Adipocyte (in vitro differentiated cells): ENCODE measurements around the gene ULBP2.
A peak's percentile ranks its signal among the peaks of the same experiment; 100 is the strongest.
"Not testable (repeated sequence)": the region's sequence is repeated elsewhere in the genome, so short reads cannot be mapped to it uniquely, and the experiment has no call there.

ENCODE experiments used
- DNase-seq: peaks from one replicate; pipeline ENCODE4 v3.0.0-alpha.2; 2015; ENCODE audit warnings: low read depth
- H3K27me3 ChIP-seq: replicated peaks from 2 replicates; pipeline ENCODE4 v1.7.0; 2013; ENCODE audit warnings: mild to moderate bottlenecking, low read length, moderate library complexity; ENCODE audit not compliant: control insufficient read depth, insufficient read depth
- H3K36me3 ChIP-seq: 2 replicates; pipeline ENCODE4 v1.7.0; 2013; ENCODE audit warnings: low read length, mild to moderate bottlenecking, moderate library complexity; ENCODE audit not compliant: control insufficient read depth, insufficient read depth, severe bottlenecking
- H3K4me1 ChIP-seq: 2 replicates; pipeline ENCODE4 v1.7.0; 2013; ENCODE audit warnings: mild to moderate bottlenecking, low read length, moderate library complexity; ENCODE audit not compliant: control insufficient read depth, insufficient read depth
- H3K4me3 ChIP-seq: 2 replicates; pipeline ENCODE4 v1.7.0; 2013; ENCODE audit warnings: mild to moderate bottlenecking, low read length, moderate library complexity
- H3K9ac ChIP-seq: 2 replicates; pipeline ENCODE4 v1.7.0; 2013; ENCODE audit warnings: mild to moderate bottlenecking, low read length, moderate library complexity
- H3K9me3 ChIP-seq: 2 replicates; pipeline ENCODE4 v1.7.0; 2013; ENCODE audit warnings: mild to moderate bottlenecking, low read length, moderate library complexity; ENCODE audit not compliant: control insufficient read depth

ULBP2 gene

DNA sequence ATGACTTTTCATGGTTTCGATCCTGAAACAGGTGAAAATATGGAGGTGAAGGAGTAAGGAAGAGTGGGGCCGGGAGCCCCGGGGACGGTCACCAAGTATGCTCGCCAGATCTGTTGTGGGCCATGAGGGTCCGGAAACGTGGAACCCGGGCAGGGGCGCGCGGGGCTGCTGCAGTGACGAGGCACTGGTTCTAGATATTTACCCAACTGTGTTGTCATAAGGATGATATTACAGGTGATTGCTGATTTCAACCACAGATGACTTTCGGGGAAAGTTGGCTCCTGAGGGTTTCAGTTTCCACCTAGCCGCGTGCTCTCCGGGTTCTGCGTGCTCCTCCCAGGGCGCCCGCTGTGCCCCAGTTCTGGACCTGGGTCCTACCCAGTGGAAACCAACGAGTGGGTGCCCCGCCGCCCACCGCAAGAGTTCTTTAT, 31.1 kb upstream of the ULBP2 start:
- no peak overlapping the region for H3K9ac ChIP-seq
- no peak overlapping the region for H3K4me3 ChIP-seq
- DNase-seq: no peak
- no peaks in the 10 kb centered on the region for H3K27me3 ChIP-seq
- H3K36me3 ChIP-seq: no peaks in the 10 kb centered on the region
- no peaks in the 10 kb centered on the region for H3K4me1 ChIP-seq
- peaks cover 8% of the 10 kb centered on the region for H3K9me3 ChIP-seq

DNA sequence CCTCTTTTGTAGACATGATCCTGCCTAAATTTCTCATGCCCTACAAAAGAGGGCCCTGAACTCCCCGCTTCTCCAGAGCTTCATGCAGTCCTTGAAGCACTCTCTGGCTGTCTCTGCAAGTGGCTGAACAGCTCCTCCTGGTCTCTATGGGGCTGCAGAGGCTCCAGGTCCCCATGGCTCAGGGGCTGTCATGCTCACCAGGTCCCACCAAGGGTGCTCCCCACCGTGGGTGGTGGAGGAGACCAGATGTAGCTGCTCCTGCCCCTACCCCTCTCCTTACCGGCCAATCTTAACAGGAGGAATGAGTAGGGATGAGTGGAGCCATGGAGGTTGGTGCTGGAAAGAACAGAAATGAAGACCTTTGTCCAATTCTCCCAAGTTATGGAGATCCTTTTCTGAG, 29.1 kb upstream of the ULBP2 start:
- H3K4me1 ChIP-seq, DNase-seq, H3K4me3 ChIP-seq, H3K36me3 ChIP-seq, H3K9me3 ChIP-seq, H3K9ac ChIP-seq, H3K27me3 ChIP-seq: not testable (repeated sequence)

DNA sequence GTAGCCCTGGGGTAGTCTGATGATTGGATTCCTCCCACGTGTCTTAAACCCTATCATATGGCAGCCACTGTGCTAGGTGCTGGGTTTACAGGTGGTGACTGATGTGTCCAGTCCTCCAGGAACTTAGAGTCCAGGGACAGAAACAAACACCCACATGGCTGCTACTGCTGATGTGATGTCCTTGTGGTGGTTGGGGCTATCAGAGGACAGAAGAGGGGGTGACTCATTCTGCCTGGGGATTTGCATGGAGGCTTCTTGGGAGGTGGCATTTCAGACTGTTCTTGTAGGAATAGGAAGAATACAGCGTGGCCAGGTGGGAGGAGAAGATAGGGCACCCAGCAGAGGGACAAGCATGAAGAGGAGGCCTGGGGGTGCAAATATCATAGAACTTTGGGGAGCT, 28.7 kb upstream of the ULBP2 start:
- no peak for DNase-seq
- H3K4me3 ChIP-seq: no peak overlapping the region
- no peak overlapping the region for H3K9ac ChIP-seq
- H3K9me3 ChIP-seq: peaks cover 8% of the 10 kb centered on the region
- H3K27me3 ChIP-seq: no peaks in the 10 kb centered on the region
- H3K4me1 ChIP-seq: no peaks in the 10 kb centered on the region
- no peaks in the 10 kb centered on the region for H3K36me3 ChIP-seq

DNA sequence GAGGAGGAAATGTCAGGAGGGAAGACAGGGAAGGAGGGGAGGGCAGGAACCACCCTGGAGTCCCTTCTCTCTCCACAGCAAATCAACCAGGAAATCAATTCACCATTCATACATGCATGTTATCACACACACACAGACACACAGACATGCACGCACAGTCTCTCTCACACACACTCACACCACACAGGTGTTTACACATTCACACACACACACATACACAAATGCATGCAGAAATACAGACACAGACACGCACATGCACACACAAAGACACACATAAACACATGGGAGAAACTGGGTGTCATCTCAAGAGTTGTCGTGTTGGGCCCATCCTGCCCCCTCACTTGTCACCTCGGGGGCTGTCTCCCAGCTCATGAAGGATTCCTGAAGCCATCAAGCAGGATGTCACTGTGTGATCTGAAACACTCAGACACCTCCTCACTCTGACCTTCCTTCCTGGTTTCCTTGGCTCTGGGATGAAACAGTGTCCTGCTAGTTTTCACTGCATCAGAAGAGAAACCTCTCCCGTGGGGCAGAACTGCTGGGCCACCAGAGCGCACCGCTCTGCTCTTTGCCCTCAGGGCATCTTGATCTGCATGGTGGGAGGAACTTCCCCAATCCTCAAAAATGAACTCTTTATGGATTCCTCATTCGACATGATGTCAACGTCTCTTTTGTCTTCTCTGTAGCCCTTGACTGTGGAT, 28.1 kb upstream of the ULBP2 start:
- Histone ChIP-seq H3K27me3 (no peaks in the 10 kb centered on the region), H3K9ac (no peak overlapping the region), H3K4me3 (no peak overlapping the region), H3K4me1 (no peaks in the 10 kb centered on the region), H3K36me3 (no peaks in the 10 kb centered on the region), H3K9me3 (peaks cover 3% of the 10 kb centered on the region)
- DNase-seq: no peak

DNA sequence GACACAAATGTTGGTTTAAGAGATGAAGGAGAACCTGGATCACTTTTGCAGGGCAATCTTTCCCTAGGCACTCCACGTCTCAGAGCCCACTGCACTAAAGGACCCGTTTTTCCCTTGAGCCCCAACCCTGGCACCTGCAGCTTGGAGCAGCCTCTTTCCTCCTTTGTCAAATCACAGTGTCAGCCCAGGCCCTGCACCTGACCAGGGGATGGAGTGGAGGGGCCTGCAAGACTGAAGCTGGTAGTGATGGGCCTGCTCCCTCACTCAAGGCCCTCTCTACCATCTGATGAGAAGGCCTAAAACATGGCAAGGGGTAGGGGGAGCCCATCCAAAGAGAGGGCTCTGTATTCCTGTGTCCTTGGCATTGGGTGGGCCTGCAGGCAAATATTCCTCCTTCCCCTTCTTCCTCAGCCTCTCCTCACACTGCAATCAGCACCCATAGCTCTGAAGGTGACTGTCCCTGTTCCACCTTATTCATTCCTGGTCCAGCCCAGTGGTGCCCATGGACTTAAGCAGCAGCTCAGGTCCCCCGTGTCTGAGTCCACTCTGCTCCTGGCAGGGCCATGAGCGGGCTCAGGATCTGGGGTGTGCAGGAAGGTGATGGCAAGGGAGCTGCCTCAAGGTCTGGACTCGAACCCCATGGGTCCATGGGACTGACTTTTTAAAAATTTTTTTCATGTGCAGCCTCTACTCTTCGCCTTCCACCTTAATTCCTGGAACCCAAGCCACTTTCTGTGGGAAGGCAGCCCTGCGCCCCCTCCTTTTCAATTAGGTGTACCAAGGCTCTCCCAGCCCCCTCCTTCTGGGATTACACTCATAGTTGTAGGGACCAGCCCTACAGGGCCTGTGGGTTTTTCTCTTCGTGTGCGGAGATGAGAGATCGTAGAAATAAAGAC, 25.6 kb upstream of the ULBP2 start:
- Histone ChIP-seq H3K4me1 (no peaks in the 10 kb centered on the region), H3K9ac (no peak overlapping the region), H3K4me3 (no peak overlapping the region), H3K27me3 (no peaks in the 10 kb centered on the region), H3K36me3 (no peaks in the 10 kb centered on the region), H3K9me3 (no peaks in the 10 kb centered on the region)
- no peak for DNase-seq

DNA sequence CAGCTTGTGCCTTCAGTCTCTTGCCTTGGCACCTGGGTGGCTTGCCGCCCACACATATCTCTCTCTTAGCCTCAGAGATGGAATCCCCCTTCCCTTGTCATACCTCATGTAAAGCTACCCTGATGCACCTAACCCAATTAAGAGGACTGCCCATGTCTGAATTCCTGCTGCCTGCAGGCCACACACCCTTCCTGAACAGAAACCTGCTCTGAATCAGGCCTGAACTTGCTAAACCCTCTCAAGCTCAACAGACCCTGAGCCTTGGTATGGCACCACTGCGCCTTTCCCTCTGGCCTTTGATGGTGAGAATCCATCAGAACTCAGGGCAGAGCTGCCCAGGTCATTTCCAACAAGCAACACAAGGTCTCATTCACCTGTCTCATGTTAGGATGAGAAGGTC, 24.1 kb upstream of the ULBP2 start:
- H3K4me1 ChIP-seq: no peaks in the 10 kb centered on the region
- DNase-seq: no peak
- H3K9me3 ChIP-seq: no peaks in the 10 kb centered on the region
- no peaks in the 10 kb centered on the region for H3K36me3 ChIP-seq
- H3K27me3 ChIP-seq: peaks cover 3% of the 10 kb centered on the region
- no peak overlapping the region for H3K9ac ChIP-seq
- H3K4me3 ChIP-seq: no peak overlapping the region

DNA sequence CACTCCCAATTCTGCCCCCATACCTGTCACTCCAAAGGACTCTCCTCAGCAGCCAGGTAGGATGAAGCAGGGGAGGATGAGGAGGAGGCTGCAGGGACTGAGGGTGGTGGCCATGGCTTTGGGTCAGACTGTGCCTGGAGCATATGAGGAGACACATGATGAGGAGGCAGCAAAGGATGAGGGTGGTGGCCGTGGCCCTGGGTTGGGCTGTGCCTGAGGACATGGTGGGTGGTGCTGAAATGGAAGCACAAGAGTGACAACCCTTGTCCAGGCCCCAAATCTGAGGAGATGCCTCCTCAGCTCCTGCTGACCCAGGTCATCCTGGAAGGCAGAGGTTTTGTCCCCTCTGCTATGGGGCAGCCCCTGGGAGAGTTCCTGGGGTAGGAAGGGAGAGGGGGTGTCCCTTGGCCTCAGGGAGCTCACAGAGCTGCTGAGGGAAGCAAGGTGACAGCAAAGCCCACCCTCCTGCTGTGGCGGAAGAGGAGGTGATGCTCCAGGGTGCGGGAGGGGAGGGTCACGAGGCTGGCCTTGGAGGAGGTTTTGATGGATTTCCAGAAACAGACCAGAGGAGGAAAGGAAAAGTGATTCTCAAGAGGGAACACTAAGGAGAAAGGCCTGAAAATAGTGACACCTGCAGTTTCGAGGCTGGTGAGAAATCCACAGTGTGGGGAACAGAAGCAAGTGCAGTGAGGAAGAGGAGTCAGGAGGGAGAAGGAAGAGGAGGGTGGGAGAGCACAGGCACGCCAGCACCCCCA, 23.5 kb upstream of the ULBP2 start:
- no peak for DNase-seq
- Histone ChIP-seq H3K9me3 (no peaks in the 10 kb centered on the region), H3K9ac (no peak overlapping the region), H3K4me1 (peaks cover 2% of the 10 kb centered on the region), H3K36me3 (no peaks in the 10 kb centered on the region), H3K27me3 (peaks cover 3% of the 10 kb centered on the region), H3K4me3 (no peak overlapping the region)

GRCh38 chr6:149919126-149919833, 22.5 kb upstream of the ULBP2 start:
- not testable (repeated sequence) for DNase-seq, H3K27me3 ChIP-seq, H3K4me3 ChIP-seq, H3K9ac ChIP-seq, H3K9me3 ChIP-seq, H3K36me3 ChIP-seq, H3K4me1 ChIP-seq

DNA sequence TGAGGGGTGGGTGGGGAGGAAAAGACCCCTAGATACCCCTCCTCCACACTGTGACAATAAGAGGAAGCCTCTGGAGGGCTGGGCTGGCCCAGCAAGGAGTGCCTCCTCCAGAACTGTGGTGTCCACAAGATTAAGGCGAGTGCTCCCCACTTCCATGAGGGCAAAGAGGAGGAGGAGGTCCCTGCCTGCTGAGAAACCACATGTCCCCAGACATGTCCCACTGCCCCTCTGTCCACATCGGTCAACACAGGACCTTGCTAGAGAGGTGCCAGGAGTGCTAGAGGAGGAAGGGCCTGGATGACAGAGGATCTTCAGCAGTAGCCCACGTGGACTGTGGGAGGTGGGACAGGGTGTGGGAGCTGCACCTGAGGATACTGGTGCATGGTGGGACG, 22.0 kb upstream of the ULBP2 start:
- no peak overlapping the region for H3K4me3 ChIP-seq
- peaks cover 6% of the 10 kb centered on the region for H3K4me1 ChIP-seq
- peaks cover 3% of the 10 kb centered on the region for H3K27me3 ChIP-seq
- no peaks in the 10 kb centered on the region for H3K9me3 ChIP-seq
- no peak for DNase-seq
- H3K9ac ChIP-seq: no peak overlapping the region
- H3K36me3 ChIP-seq: no peaks in the 10 kb centered on the region

DNA sequence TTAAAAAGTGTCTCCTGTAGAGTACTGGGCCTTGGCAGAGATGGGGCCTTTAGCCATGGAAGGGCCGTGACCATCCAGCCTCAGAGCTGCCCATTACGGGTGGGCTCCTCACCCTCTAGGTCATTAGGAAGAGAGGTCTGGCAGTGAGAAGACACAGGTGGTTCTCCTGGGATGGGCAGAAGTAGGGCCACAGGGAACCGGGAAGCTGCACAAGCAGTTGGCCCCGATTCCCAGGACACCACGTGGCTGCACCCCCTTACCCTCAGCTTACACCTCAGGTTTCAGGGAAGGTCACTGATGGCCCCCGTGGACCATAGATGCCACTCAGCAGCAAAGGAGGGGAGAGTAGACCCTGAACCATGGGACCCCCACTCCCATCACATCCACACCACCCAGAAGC, 20.5 kb upstream of the ULBP2 start:
- Histone ChIP-seq H3K4me3 (no peak overlapping the region), H3K36me3 (no peaks in the 10 kb centered on the region), H3K27me3 (peaks cover 3% of the 10 kb centered on the region), H3K9me3 (no peaks in the 10 kb centered on the region), H3K4me1 (peaks cover 8% of the 10 kb centered on the region), H3K9ac (no peak overlapping the region)
- DNase-seq: no peak

GRCh38 chr6:149922091-149922490, 19.7 kb upstream of the ULBP2 start:
- not testable (repeated sequence) for H3K4me1 ChIP-seq, DNase-seq

More at GRCh38 chr6:149922091-149922490, 19.7 kb upstream of the ULBP2 start:
- not testable (repeated sequence) for H3K36me3 ChIP-seq, H3K27me3 ChIP-seq, H3K9ac ChIP-seq, H3K9me3 ChIP-seq
- peak overlapping the region; percentile 90 for H3K4me3 ChIP-seq
